Neural cell (in vitro differentiated cells): ENCODE data around the gene NTSR2. TPM values are rescaled to one million over a fixed set of nuclear protein-coding genes. Genes with fewer than 3 reads are reported as not detected.

ENCODE experiments used
- H2AFZ ChIP-seq: fragments of 200-600, 300-800 bp; sonication (generic), shearing (Covaris generic); 2 replicates; pipeline ENCODE4 v1.6.0; 2014; ENCODE audit warnings: low read depth, mild to moderate bottlenecking, antibody characterized with exemption, low read length, moderate library complexity
- H3F3A ChIP-seq: fragments of 200-600 bp; shearing (Covaris generic); 2 replicates; pipeline ENCODE4 v1.6.1; 2016; ENCODE audit warnings: mild to moderate bottlenecking, moderate library complexity, mixed read lengths, antibody characterized with exemption, low read length; ENCODE audit not compliant: insufficient read depth, poor library complexity, severe bottlenecking
- H3K27ac ChIP-seq: fragments of 200-600, 300-800 bp; sonication (generic), shearing (Covaris generic); 2 replicates; pipeline ENCODE4 v1.5.1; 2014; ENCODE audit warnings: mild to moderate bottlenecking, low read length, moderate library complexity
- H3K27me3 ChIP-seq: fragments of 300-800, 200-600 bp; sonication (generic), shearing (Covaris generic); 2 replicates; pipeline ENCODE4 v1.6.0; 2014; ENCODE audit warnings: mild to moderate bottlenecking, low read depth, low read length, moderate library complexity; ENCODE audit not compliant: insufficient read depth
- H3K36me3 ChIP-seq: fragments of 300-800, 200-600 bp; sonication (generic), shearing (Covaris generic); 2 replicates; pipeline ENCODE4 v1.5.1; 2014; ENCODE audit warnings: mild to moderate bottlenecking, antibody characterized with exemption, low read length, moderate library complexity; ENCODE audit not compliant: insufficient read depth
- H3K4me2 ChIP-seq: fragments of 300-800, 200-600 bp; sonication (generic), shearing (Covaris generic); 2 replicates; pipeline ENCODE4 v1.6.0; 2014; ENCODE audit warnings: mild to moderate bottlenecking, low read length
- H3K4me3 ChIP-seq: fragments of 300-800, 200-600 bp; sonication (generic), shearing (Covaris generic); 2 replicates; pipeline ENCODE4 v1.5.1; 2014; ENCODE audit warnings: mild to moderate bottlenecking, low read length, moderate library complexity
- H3K79me2 ChIP-seq: fragments of 200-600 bp; shearing (Covaris generic); replicated peaks from 2 replicates; pipeline ENCODE4 v1.6.0; 2014; ENCODE audit warnings: mild to moderate bottlenecking, low read length, moderate library complexity; ENCODE audit not compliant: insufficient read depth
- H3K9ac ChIP-seq: fragments of 300-800, 200-600 bp; sonication (generic), shearing (Covaris generic); 2 replicates; pipeline ENCODE4 v1.6.1; 2016; ENCODE audit warnings: mild to moderate bottlenecking, low read length, mixed read lengths
- H3K9me2 ChIP-seq: fragments of 200-600 bp; shearing (Covaris generic); 2 replicates; pipeline ENCODE4 v1.6.1; 2016; ENCODE audit warnings: mild to moderate bottlenecking, low read length, mixed read lengths; ENCODE audit not compliant: insufficient read depth
- H3K9me3 ChIP-seq: fragments of 200-600, 300-800 bp; sonication (generic), shearing (Covaris generic); 2 replicates; pipeline ENCODE4 v1.6.1; 2016; ENCODE audit warnings: mild to moderate bottlenecking, mixed run types, low read length, moderate library complexity, mixed read lengths
- H4K20me1 ChIP-seq: fragments of 200-600 bp; shearing (Covaris generic); 2 replicates; pipeline ENCODE4 v1.6.1; 2016; ENCODE audit warnings: mild to moderate bottlenecking, mixed run types; ENCODE audit not compliant: insufficient read depth
- EP300 ChIP-seq: fragments of 450-650 bp; conservative IDR thresholded peaks from 2 replicates; pipeline ENCODE4 v1.6.1; 2014; ENCODE audit warnings: antibody characterized with exemption, mild to moderate bottlenecking, moderate library complexity; ENCODE audit not compliant: poor library complexity, severe bottlenecking
- EZH2 ChIP-seq: fragments of 200-600, 300-800 bp; shearing (Covaris generic), sonication (generic); IDR thresholded peaks from 2 replicates; pipeline ENCODE4 v1.6.1; 2014; ENCODE audit warnings: antibody characterized with exemption, low read length, borderline replicate concordance, mild to moderate bottlenecking; ENCODE audit not compliant: insufficient read depth, poor library complexity, severe bottlenecking
- MXI1 ChIP-seq: fragments of 450-650 bp; conservative IDR thresholded peaks from 2 replicates; pipeline ENCODE4 v1.6.1; 2014; ENCODE audit warnings: antibody characterized with exemption, mild to moderate bottlenecking; ENCODE audit not compliant: poor library complexity, severe bottlenecking
- POLR2AphosphoS5 ChIP-seq: IDR thresholded peaks from 2 replicates; pipeline ENCODE4 v1.6.1; 2012
- RAD21 ChIP-seq: fragments of 450-650 bp; conservative IDR thresholded peaks from 2 replicates; pipeline ENCODE4 v1.6.1; 2014; ENCODE audit warnings: antibody characterized with exemption, mild to moderate bottlenecking, moderate library complexity
- SMC3 ChIP-seq: fragments of 450-650 bp; conservative IDR thresholded peaks from 2 replicates; pipeline ENCODE4 v1.6.1; 2014; ENCODE audit warnings: antibody characterized with exemption, mild to moderate bottlenecking, moderate library complexity; ENCODE audit not compliant: poor library complexity
- TAF1 ChIP-seq: IDR thresholded peaks from 2 replicates; pipeline ENCODE4 v1.6.1; 2012; ENCODE audit warnings: low read depth
- polyA plus RNA-seq: library from polyadenylated mRNA; depleted of rRNA; stranded (reverse); fragments of >200 nt; gene quantifications from 2 replicates; pipeline ENCODE4 v1.2.3, GENCODE V29; 2014
- TF ChIP-seq, protein P1 (sequence below): fragments of 450-650 bp; IDR thresholded peaks from 2 replicates; pipeline ENCODE4 v1.5.1; 2014; ENCODE audit warnings: antibody characterized with exemption, mild to moderate bottlenecking, moderate library complexity; ENCODE audit not compliant: poor library complexity, severe bottlenecking
- TF ChIP-seq, protein P2 (sequence below): IDR thresholded peaks from 2 replicates; pipeline ENCODE4 v1.6.1; 2012; ENCODE audit warnings: borderline replicate concordance

NTSR2 gene
- polyA plus RNA-seq, 1 donor from 2014 or later, result not detected

DNA sequence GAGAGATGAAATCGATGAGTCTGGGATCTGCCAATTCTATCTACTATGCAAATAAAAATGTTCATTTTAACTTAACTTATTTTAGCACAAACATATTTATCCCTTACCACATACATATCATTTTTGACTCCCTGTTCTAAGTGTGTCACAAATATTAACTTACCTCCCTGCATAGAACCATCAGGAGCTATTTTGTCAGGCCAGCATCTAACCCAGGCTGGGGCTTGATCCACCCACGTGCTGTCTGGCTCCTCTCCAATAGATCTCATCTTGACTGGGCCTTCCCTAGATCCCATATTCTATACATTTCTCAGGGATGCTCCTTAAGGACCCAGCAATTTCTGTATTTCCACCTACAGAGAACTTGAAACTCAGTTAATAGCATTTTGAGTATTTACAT lies 20.9 kb downstream of the NTSR2 start:
- H3K9ac ChIP-seq, result no peak overlapping the region
- H3K9me3 ChIP-seq, result no peaks in the 10 kb centered on the region
- no peaks in the 10 kb centered on the region for H3F3A ChIP-seq
- TF ChIP-seq EZH2, result no peak
- TF ChIP-seq, protein P1, sequence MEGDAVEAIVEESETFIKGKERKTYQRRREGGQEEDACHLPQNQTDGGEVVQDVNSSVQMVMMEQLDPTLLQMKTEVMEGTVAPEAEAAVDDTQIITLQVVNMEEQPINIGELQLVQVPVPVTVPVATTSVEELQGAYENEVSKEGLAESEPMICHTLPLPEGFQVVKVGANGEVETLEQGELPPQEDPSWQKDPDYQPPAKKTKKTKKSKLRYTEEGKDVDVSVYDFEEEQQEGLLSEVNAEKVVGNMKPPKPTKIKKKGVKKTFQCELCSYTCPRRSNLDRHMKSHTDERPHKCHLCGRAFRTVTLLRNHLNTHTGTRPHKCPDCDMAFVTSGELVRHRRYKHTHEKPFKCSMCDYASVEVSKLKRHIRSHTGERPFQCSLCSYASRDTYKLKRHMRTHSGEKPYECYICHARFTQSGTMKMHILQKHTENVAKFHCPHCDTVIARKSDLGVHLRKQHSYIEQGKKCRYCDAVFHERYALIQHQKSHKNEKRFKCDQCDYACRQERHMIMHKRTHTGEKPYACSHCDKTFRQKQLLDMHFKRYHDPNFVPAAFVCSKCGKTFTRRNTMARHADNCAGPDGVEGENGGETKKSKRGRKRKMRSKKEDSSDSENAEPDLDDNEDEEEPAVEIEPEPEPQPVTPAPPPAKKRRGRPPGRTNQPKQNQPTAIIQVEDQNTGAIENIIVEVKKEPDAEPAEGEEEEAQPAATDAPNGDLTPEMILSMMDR, result no peak
- no peak for TF ChIP-seq SMC3
- TF ChIP-seq EP300, result no peak
- TF ChIP-seq POLR2AphosphoS5, result no peak
- no peak for TF ChIP-seq MXI1
- no peak for TF ChIP-seq RAD21
- TF ChIP-seq, protein P2, sequence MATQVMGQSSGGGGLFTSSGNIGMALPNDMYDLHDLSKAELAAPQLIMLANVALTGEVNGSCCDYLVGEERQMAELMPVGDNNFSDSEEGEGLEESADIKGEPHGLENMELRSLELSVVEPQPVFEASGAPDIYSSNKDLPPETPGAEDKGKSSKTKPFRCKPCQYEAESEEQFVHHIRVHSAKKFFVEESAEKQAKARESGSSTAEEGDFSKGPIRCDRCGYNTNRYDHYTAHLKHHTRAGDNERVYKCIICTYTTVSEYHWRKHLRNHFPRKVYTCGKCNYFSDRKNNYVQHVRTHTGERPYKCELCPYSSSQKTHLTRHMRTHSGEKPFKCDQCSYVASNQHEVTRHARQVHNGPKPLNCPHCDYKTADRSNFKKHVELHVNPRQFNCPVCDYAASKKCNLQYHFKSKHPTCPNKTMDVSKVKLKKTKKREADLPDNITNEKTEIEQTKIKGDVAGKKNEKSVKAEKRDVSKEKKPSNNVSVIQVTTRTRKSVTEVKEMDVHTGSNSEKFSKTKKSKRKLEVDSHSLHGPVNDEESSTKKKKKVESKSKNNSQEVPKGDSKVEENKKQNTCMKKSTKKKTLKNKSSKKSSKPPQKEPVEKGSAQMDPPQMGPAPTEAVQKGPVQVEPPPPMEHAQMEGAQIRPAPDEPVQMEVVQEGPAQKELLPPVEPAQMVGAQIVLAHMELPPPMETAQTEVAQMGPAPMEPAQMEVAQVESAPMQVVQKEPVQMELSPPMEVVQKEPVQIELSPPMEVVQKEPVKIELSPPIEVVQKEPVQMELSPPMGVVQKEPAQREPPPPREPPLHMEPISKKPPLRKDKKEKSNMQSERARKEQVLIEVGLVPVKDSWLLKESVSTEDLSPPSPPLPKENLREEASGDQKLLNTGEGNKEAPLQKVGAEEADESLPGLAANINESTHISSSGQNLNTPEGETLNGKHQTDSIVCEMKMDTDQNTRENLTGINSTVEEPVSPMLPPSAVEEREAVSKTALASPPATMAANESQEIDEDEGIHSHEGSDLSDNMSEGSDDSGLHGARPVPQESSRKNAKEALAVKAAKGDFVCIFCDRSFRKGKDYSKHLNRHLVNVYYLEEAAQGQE, result no peak
- no peak for TF ChIP-seq TAF1
- H3K36me3 ChIP-seq, result no peaks in the 10 kb centered on the region
- H2AFZ ChIP-seq, result no peak overlapping the region
- H4K20me1 ChIP-seq, result no peaks in the 10 kb centered on the region
- H3K27ac ChIP-seq, result no peak overlapping the region
- H3K4me2 ChIP-seq, result no peak overlapping the region
- H3K9me2 ChIP-seq, result no peaks in the 10 kb centered on the region
- no peak overlapping the region for H3K4me3 ChIP-seq
- no peaks in the 10 kb centered on the region for H3K79me2 ChIP-seq
- H3K27me3 ChIP-seq, result no peaks in the 10 kb centered on the region

DNA sequence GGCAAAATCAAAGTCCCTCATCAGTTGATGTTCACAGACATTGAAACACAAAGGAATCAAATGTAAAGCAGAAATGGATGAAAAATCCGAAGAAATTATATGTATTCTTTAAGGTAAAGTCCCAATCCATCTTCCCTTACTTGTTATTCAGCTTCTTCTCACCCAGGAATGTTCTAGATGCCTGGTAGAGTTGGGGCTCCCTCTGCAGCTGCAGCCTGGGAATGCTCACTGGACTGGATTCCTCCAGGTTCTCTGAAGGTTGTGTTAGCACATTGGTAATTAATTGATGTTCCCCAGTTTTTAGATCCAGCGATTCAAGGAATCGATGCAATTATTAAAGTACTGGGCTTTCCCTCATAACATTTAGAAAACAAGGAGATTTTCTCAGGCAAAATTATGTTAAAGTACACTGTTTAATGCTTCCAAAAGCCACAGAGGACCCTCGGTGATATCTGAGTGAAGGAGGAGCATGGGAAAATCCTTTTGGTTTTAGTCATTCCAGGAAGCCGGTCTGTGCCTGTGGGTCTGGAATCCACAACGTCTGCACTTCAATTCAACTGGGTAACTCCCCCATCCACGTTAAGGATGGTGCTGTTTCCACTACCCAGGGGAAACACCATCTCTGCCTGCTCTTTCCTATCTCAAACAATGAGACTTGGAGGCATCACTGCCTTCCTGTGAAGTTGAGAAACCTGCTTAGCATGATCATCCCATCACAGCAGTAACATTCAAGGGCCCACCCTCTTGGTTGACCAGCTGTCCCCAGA lies 22.0 kb downstream of the NTSR2 start:
- Histone ChIP-seq H3K36me3 (no peaks in the 10 kb centered on the region), H4K20me1 (no peaks in the 10 kb centered on the region), H3K79me2 (no peaks in the 10 kb centered on the region), H3K4me3 (no peak overlapping the region), H3K9me2 (no peaks in the 10 kb centered on the region), H2AFZ (no peak overlapping the region), H3K9ac (no peak overlapping the region), H3K4me2 (no peak overlapping the region), H3K27me3 (no peaks in the 10 kb centered on the region), H3K27ac (no peak overlapping the region), H3K9me3 (no peaks in the 10 kb centered on the region), H3F3A (no peaks in the 10 kb centered on the region)
- TF ChIP-seq RAD21 (no peak), EZH2 (no peak), SMC3 (no peak), TAF1 (no peak), MXI1 (no peak), EP300 (no peak), POLR2AphosphoS5 (no peak)
- TF ChIP-seq, protein P2, result no peak
- TF ChIP-seq, protein P1, result no peak
